ENCODE data around the gene DSTN.
"Not testable (repeated sequence)": the region's sequence is repeated elsewhere in the genome, so short reads cannot be mapped to it uniquely, and the experiment has no call there.

DSTN gene

GRCh38 chr20:17659344-17659743 is 89.5 kb downstream of the DSTN start:
- in situ Hi-C loops (cut with MboI; ENCODE audit: low sequenced_read_pairs): not testable (repeated sequence)
